Pons (tissue), 1 donor: ENCODE measurements around the gene MRPS34.
A peak's percentile ranks its signal among the peaks of the same experiment; 100 is the strongest.

Source experiments
- DNase-seq: peaks from one replicate; pipeline ENCODE4 v3.0.0-alpha.2; 2016; ENCODE audit warnings: low spot score

Gene MRPS34

DNA sequence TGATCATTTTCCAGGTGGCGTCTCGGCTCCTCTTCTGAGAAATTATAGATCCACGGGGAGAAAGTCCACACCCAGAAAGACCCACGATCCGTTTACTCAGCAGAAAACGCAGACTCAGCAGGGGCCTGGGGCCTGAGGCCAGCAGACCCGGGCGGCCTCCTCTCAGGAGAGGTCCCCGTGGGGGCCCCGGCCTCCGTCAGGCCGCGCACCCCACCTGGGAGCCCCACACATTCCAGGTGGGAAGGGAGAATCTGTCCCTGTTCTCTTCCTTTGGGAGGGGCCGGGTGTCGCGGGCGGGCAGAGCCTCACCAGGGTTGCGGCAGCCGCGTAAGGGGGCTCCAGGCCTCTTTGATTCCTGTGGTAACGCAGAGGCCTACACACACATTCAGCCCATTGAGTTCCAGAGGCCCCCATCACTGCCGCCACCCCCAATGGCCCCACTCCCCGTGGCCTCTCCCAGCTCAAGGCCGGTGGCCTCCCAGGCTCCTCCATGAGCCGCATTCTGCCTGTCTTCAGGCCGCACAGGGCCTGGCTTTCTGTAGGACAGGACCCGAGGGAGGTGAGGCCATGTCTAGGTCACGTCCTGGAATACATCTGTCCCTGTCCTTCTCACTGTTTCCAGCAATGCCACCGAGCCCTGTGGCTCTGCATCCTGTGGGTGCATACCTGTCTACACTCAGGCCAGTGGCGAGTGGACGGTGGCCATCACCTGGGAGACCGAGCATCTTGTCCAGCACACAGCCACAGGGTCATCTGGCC lies 22.2 kb upstream of the MRPS34 start:
- DNase-seq = no peak

DNA sequence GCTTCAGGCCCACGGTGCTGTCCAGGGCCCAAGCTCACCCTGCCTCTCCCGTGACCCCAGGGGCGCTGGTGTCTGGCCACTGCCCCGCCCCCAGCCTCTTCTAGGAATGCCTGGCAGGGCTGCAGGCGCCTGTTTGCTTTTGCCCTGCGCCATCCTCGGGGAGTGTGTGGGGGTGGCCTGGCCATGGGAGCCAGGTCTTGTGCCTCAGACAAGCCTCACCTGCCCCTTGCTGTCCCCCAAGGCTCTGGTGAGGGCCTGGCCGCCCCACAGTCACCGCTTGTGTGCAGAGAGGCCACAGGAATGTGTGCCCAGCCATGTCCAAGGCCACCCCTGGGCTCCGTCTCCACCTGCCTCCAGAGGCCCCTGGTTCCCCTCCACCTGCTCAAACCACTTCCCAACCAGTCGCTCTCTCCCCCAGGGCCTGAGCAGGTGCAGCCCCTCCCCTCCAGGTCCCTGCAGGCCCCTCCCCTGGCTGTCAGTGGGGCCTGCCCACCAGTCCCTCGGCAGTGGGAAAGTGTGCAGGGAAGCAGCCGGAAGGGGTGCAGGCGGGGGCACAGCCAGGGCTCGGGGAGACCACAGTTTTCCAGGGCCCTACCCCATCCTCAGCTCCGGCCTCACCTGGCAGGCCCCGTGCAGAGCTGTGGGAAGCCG lies 21.4 kb upstream of the MRPS34 start:
- DNase-seq = no peak

- DNase-seq = no peak
Observed at GRCh38 chr16:1793578-1794220, 20.8 kb upstream of the MRPS34 start, which contains the start of gene IGFALS. IGFALS (minus strand) TSS chr16:1793705; CDS start chr16:1793652, 53 bp downstream.

GRCh38 chr16:1792836-1793577 lies 20.1 kb upstream of the MRPS34 start:
- DNase-seq = no peak

GRCh38 chr16:1791943-1792812 lies 19.2 kb upstream of the MRPS34 start:
- no peak for DNase-seq

- DNase-seq = no peak
Observed at GRCh38 chr16:1791256-1791942, 18.5 kb upstream of the MRPS34 start.

DNA sequence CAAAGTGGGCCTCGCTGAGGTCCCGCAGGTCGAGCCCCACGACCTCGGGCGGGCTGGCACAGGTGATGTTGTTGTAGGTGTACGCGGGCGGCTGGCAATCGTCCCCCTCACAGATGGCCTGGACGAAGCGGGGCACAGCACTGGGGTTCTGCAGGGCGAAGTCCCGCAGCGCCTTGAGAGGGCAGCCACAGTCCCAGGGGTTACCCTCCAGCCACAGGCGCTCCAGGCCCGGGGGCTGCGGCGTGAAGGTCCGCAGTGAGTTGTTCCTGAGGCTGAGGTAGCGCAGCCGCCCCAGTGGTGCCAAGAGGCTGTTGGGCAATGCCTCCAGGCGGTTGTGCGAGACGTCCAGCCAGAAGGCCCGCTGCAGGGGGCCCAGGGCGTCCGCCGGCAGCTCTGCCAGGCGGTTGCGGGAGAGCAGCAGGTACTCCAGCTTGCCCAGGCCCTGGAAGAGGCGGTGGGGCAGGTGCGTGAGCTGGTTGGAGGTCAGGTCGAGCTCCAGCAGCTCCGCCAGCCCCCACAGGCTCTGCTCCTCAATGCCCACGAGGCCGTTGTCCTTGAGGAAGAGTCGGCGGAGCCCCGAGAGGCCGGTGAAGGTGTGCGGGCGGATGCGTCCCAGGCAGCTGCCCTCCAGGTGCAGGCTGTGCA lies 17.8 kb upstream of the MRPS34 start:
- no peak for DNase-seq

DNA sequence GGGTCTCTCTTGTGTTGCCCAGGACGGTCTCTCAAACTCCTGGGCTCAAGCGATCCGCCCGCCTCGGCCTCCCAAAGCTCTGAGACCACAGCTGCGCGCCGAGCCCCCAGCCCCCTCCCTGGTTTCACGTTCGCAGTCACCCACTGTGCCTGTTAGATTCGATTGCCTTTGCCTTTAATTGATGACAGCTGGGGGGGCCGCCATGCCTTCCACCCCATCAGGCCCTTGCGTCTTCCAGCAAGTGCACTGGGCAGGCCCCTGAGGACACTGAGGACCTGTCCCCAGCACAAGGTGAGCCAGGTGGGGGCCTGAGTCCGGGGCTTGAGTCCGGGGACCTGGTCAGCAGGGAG lies 17.3 kb upstream of the MRPS34 start:
- no peak for DNase-seq

DNA sequence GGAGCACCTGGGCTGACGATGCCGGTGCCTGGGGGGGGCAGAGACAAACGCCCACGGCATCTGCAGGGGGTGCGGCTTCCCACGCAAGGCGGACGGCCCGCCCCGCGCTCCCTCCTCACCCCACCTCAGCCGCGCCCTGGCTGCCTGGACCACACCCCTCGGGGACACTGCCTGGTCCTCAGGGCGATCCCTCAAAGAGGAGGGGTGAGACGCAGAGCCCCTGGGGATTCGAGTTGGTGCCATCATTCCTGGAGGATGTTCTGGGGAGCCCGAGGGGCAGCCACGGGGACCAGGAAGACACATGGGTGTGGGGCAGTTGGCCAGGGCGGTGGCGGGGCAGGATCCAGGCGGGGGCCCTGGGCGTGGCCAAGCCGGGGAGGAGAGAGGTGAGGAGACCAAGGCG lies 16.7 kb upstream of the MRPS34 start:
- no peak for DNase-seq

DNA sequence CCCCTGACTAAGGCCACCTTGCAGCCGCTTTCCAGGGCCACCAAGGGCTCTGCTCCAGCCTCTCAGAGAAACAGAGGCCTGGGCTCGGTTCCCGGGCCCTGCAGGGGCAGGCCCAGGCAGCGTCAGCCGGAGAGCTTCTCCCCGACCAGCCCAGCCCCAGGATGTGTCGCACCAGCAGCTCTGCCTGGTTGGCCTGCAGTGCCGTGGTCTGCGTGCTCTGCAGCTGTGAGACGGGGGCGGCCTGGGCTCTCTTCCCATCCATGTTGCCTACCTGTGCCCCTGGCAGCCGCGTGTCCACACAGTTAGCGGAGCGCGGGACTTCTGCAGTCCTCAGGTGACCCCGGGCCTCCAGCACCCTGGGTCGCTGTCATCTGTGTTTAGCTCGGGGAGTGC lies 15.8 kb upstream of the MRPS34 start:
- DNase-seq = no peak

GRCh38 chr16:1788095-1788707 lies 15.3 kb upstream of the MRPS34 start:
- no peak for DNase-seq

DNA sequence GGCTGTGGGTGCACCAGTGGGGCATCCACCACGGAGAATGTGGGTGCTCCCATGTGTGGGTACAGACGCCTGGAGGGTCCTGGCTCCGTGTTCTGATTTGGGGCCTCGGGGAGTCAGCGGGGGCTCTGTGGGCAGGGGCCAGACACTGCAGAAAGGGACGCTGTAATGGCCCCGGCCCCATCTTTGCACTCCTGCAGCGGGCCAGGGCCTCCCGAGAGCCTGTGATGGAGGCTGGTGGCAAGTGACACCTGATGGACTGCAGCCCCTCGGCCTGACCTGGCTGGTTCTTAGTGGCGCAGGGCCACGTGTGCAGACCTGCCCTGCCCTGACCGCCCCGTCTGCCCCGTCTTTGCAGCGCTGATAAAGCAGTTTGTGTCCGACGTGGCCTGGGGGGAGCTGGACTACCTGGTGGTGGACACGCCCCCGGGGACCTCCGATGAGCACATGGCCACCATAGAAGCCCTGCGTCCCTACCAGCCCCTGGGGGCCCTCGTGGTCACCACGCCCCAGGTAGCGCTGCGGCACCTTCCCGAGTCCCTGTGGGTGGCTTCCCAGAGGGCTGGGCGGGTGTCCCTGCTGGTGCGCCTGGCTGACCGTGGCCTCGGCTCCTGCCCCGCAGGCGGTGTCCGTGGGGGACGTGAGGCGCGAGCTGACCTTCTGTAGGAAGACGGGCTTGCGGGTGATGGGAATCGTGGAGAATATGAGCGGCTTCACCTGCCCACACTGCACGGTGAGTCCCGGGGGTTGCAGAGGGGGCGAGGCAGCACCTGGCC lies 14.6 kb upstream of the MRPS34 start:
- DNase-seq = no peak

DNA sequence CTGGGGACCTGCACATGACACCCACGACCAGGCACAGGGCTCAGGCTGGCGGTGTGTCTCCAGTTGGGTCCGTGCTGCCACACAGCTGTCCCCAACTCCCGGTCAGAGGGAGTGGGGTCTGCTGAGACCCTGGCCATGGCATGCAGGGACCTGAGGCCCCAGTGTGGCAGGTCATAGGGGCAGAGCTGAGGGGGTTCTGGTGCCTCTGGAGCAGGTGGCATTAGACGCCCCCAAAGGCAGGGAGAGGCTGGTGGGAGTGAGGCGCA lies 14.1 kb upstream of the MRPS34 start:
- DNase-seq = no peak

DNA sequence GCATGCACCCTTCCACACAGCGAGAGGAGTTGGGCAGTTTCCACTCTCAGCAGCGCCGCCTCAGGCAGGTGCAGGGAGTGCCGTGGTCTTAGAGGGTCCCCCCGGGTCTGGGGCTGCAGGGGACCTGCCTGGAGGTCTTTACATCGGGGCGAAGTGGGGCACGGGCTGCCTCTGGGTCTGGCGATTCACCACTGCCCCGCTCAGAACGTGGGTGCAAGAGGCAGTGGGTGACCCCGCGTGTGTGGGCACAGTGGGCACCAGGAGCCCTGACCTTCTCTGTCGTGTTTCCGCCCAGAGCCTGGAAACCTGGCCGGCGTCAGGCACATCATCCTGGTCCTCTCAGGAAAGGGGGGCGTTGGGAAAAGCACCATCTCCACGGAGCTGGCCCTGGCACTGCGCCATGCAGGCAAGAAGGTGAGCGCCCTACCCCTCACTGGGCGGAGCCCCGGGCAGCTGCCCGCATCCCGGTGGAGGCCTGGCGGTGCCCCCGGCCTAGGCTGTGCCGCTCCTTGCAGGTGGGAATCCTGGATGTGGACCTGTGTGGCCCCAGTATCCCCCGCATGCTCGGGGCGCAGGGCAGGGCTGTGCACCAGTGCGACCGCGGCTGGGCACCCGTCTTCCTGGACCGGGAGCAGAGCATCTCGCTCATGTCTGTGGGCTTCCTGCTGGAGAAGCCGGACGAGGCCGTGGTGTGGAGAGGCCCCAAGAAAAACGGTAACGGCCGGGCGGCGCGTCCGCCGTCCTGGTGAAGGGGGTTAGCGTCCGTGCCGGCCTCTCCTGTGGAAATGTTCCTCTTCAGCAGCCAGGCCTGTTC lies 13.5 kb upstream of the MRPS34 start:
- DNase-seq = no peak

DNA sequence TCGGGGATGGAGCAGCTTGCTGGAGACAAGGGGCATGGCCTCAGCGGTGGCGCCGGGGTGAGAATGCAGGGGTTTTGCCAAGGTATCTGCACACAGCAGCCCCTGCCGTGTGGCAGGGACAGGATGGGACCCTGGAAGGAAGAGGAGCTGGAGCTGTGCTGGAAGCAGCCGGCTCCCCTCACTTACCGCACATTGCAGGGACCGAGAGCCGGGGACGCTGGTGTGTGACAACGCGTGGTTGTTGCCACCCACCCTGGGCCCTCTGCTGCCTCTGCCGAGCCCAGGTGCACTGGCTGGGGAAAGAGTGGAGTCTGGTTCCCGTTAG lies 12.9 kb upstream of the MRPS34 start:
- no peak for DNase-seq

- DNase-seq = no peak
Observed at GRCh38 chr16:1784977-1785845, 12.3 kb upstream of the MRPS34 start.

DNA sequence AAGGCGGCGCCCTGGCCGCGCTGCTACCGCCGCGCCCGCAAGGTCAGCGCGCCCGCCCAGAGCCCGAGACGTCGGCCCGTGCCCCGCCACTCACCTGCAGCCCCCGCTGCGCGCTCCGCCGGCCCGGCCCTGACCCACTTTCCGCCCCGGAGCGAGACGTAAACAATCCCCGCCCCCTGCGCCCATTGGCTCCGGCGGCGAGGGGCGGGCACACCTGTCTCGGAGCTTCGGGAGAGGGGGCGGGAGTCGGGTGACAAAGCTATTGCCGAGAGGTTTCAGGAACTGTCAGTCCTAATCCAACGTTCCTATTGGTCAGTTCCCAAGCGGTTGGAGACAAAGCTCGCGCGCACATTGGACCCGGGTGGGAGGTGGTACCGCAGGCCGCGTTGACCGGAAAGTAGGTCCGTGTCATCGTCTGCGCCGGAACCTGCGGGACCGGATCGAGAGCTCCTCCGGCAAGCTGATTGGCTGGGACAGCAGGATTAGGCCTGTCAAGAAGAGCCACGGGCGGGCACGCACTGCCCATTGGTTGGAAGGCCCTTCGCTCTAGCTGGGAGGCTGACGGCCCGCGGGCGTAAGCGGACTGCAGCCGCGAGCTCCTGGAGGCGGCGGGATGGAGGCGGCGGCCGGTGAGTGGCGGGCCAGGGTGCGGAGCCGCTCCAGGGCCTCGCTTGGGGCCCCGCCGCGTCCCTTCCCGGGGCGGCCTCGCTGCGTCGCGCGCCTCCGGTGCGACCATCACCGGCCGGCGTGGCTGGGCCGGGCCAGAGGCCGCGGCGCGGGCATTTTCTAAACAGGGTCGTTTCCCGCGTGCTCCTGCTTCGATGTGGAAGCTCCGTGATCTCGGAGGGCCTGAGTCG lies 9.7 kb upstream of the MRPS34 start, which contains the start of the genes NUBP2 and SPSB3:
TSS of gene NUBP2 (plus strand) at position 553 of the 857 bp plus-strand sequence. CDS start at position 614, 61 bp downstream.
TSS of gene SPSB3 (minus strand) at position 164 of the 857 bp plus-strand sequence. CDS start 1,088 bp downstream, outside the sequence.
- DNase-seq = peak; percentile 100
